HCT116 (cell line): Measurements from ENCODE around the gene PTGDS. TPM values are rescaled to one million over a fixed set of nuclear protein-coding genes. Genes with fewer than 3 reads are reported as not detected.
A peak's percentile ranks its signal among the peaks of the same experiment; 100 is the strongest.

Experiments used
- ATAC-seq: fragments of 200-7000 bp; cut with Tn5 transposase; 2 replicates; pipeline ENCODE4 v1.9.1; 2020; ENCODE audit warnings: mild to moderate bottlenecking, moderate library complexity
- BruUV-seq: library from RNA; stranded (reverse); fragments of 400-500 nt; replicated peaks from 2 replicates; lab custom pipeline; 2021; lab: Mats Ljungman, UMichigan
- CTCF ChIA-PET: fragments of 300-600 bp; sonication (Branson Sonifier 250); formaldehyde crosslinking; loops from one replicate; lab custom pipeline; 2021; ENCODE audit warnings: antibody characterized with exemption; lab: Charles Lee
- POLR2A ChIA-PET: fragments of 300-600, 350-600 bp; sonication (Branson Sonifier 250); formaldehyde crosslinking; loops from one replicate; lab custom pipeline; 2021; ENCODE audit warnings: antibody characterized with exemption; lab: Charles Lee
- RAD21 ChIA-PET, 2 experiments: fragments of 300-600 bp; sonication (Branson Sonifier 250); formaldehyde crosslinking; loops; one replicate each; lab custom pipeline; 2023; ENCODE audit warnings: low total read pairs in 2 of 2; ENCODE audit not compliant: uncharacterized antibody in 2 of 2, unreplicated experiment in 2 of 2, low non-redundant PET in 1 of 2; lab: Charles Lee
- DNase-seq: peaks from one replicate; pipeline ENCODE4 v3.0.0-alpha.2; 2010; ENCODE audit warnings: low read depth, low spot score
- H2AFZ ChIP-seq: fragments of 200-600 bp; shearing (Covaris generic), sonication (generic); 2 replicates; pipeline ENCODE4 v1.6.1; 2017; ENCODE audit warnings: low read depth, mixed run types, mixed read lengths, antibody characterized with exemption, low read length; ENCODE audit not compliant: poor library complexity, severe bottlenecking
- H3K27ac ChIP-seq: 2 replicates; pipeline ENCODE4 v1.5.1; 2012; ENCODE audit warnings: low read depth, low read length
- H3K27me3 ChIP-seq: fragments of 200-600 bp; sonication (generic); 2 replicates; pipeline ENCODE4 v1.6.1; 2016; ENCODE audit warnings: mixed run types, low read length, mixed read lengths; ENCODE audit not compliant: insufficient read depth
- H3K36me3 ChIP-seq, 2 experiments: fragments of 200-500 bp in 1 of 2; fragments of 200-600 bp in 1 of 2; sonication (Bioruptor generic) in 1 of 2; sonication (generic) in 1 of 2; 2 replicates each; pipeline versions ENCODE4 v1.5.1 to v1.6.1; 2014 to 2016; ENCODE audit warnings: low read length in 2 of 2, inconsistent platforms in 1 of 2, mixed read lengths in 1 of 2, mixed run types in 1 of 2; ENCODE audit not compliant: insufficient read depth in 2 of 2, control insufficient read depth in 1 of 2
- H3K4me1 ChIP-seq, 2 experiments: fragments of 200-600 bp in 1 of 2; sonication (generic) in 1 of 2; 2 replicates each; pipeline versions ENCODE4 v1.5.1 to v1.6.1; 2012 to 2017; ENCODE audit warnings: low read length in 2 of 2, inconsistent platforms in 1 of 2, mild to moderate bottlenecking in 1 of 2, mixed read lengths in 1 of 2, mixed run types in 1 of 2, moderate library complexity in 1 of 2; ENCODE audit not compliant: insufficient read depth in 2 of 2, control insufficient read depth in 1 of 2
- H3K4me2 ChIP-seq: fragments of 200-600 bp; sonication (generic); 2 replicates; pipeline ENCODE4 v1.6.1; 2017; ENCODE audit warnings: mixed run types, low read length, mixed read lengths
- H3K4me3 ChIP-seq, 2 experiments: fragments of 200-600 bp in 1 of 2; sonication (generic) in 1 of 2; replicated peaks in 1 of 2; 2 replicates each; pipeline ENCODE4 v1.5.1; 2011 to 2016; ENCODE audit warnings: low read length in 2 of 2, control low read depth in 1 of 2, low read depth in 1 of 2, mild to moderate bottlenecking in 1 of 2, mixed read lengths in 1 of 2, mixed run types in 1 of 2
- H3K79me2 ChIP-seq: fragments of 200-600 bp; sonication (generic); 2 replicates; pipeline ENCODE4 v1.6.1; 2017; ENCODE audit warnings: mild to moderate bottlenecking, mixed run types, low read length, moderate library complexity, mixed read lengths; ENCODE audit not compliant: insufficient read depth
- H3K9ac ChIP-seq: fragments of 200-600 bp; sonication (generic); 2 replicates; pipeline ENCODE4 v1.6.1; 2016; ENCODE audit warnings: low read length, mixed read lengths
- H3K9me2 ChIP-seq: fragments of 200-600 bp; sonication (generic), shearing (Covaris generic); 2 replicates; pipeline ENCODE4 v1.6.1; 2017; ENCODE audit warnings: mixed run types, mild to moderate bottlenecking, moderate library complexity; ENCODE audit not compliant: insufficient read depth
- H3K9me3 ChIP-seq, 2 experiments: fragments of 200-500 bp in 1 of 2; fragments of 200-600 bp in 1 of 2; sonication (Bioruptor generic) in 1 of 2; sonication (generic) in 1 of 2; 2 replicates each; pipeline ENCODE4 v1.6.1; 2014 to 2017; ENCODE audit warnings: low read length in 2 of 2, mixed read lengths in 2 of 2, inconsistent platforms in 1 of 2, low read depth in 1 of 2, mild to moderate bottlenecking in 1 of 2, mixed run types in 1 of 2, moderate library complexity in 1 of 2; ENCODE audit not compliant: control insufficient read depth in 1 of 2, insufficient read depth in 1 of 2
- H4K20me1 ChIP-seq: fragments of 200-600 bp; sonication (generic), shearing (Covaris generic); 2 replicates; pipeline ENCODE4 v1.6.1; 2017; ENCODE audit warnings: mixed run types, mild to moderate bottlenecking, moderate library complexity; ENCODE audit not compliant: insufficient read depth
- CBX3 ChIP-seq: IDR thresholded peaks from 2 replicates; pipeline ENCODE4 v1.6.1; 2012; ENCODE audit warnings: low read depth
- ELF1 ChIP-seq: IDR thresholded peaks from 2 replicates; pipeline ENCODE4 v1.6.1; 2012; ENCODE audit warnings: low read depth, borderline replicate concordance
- EZH2 ChIP-seq: fragments of 200-600 bp; sonication (generic); IDR thresholded peaks from 2 replicates; pipeline ENCODE4 v1.6.1; 2017; ENCODE audit warnings: antibody characterized with exemption, mixed run types
- EZH2phosphoT487 ChIP-seq: fragments of 200-600 bp; IDR thresholded peaks from 2 replicates; pipeline ENCODE4 v1.6.1; 2018; ENCODE audit warnings: antibody characterized with exemption, borderline replicate concordance
- JUND ChIP-seq: IDR thresholded peaks from 2 replicates; pipeline ENCODE4 v1.6.1; 2012
- POLR2A ChIP-seq: IDR thresholded peaks from 2 replicates; pipeline ENCODE4 v1.7.0; 2011; ENCODE audit warnings: borderline replicate concordance; ENCODE audit not compliant: insufficient read depth, insufficient read length; ENCODE audit errors: extremely low read depth
- POLR2AphosphoS5 ChIP-seq: IDR thresholded peaks from 2 replicates; pipeline ENCODE4 v1.6.1; 2011; ENCODE audit warnings: mild to moderate bottlenecking, low read depth, low read length, moderate library complexity
- SIN3A ChIP-seq: IDR thresholded peaks from 2 replicates; pipeline ENCODE4 v1.6.1; 2012; ENCODE audit warnings: low read depth
- SP1 ChIP-seq: IDR thresholded peaks from 2 replicates; pipeline ENCODE4 v1.6.1; 2012; ENCODE audit warnings: low read depth
- SRF ChIP-seq: IDR thresholded peaks from 2 replicates; pipeline ENCODE4 v1.6.1; 2012; ENCODE audit warnings: low read depth
- YY1 ChIP-seq: IDR thresholded peaks from 2 replicates; pipeline ENCODE4 v1.6.1; 2011; ENCODE audit warnings: low read length, low read depth, moderate library complexity, mild to moderate bottlenecking; ENCODE audit not compliant: insufficient replicate concordance; ENCODE audit errors: extremely low read depth
- ZFX ChIP-seq: fragments of 450-650 bp; IDR thresholded peaks from 2 replicates; pipeline ENCODE4 v1.6.1; 2017
- ZNF274 ChIP-seq: fragments of 200-500 bp; sonication (Bioruptor generic); IDR thresholded peaks from 2 replicates; pipeline ENCODE4 v1.6.1; 2014; ENCODE audit warnings: mild to moderate bottlenecking, low read depth, low read length, inconsistent platforms
- intact Hi-C: fragments of 100-400 bp; cut with micrococcal nuclease; formaldehyde crosslinking; loops from 2 replicates; pipeline ENCODE4 v1.10.0; 2022
- total RNA-seq: library from RNA; stranded (reverse); gene quantifications from one replicate; pipeline ENCODE4 v1.2.1, GENCODE V29; 2021; ENCODE audit not compliant: unreplicated experiment
- TF ChIP-seq, protein P1 (sequence below): IDR thresholded peaks from 2 replicates; pipeline ENCODE4 v1.6.1; 2012; ENCODE audit warnings: low read depth
- TF ChIP-seq, protein P2 (sequence below): IDR thresholded peaks from 2 replicates; pipeline ENCODE4 v1.6.1; 2012
- TF ChIP-seq, protein P3 (sequence below): IDR thresholded peaks from 2 replicates; pipeline ENCODE4 v1.6.1; 2012

PTGDS gene
- total RNA-seq, 1 experiment from 2014 or later = 3.1 TPM

DNA sequence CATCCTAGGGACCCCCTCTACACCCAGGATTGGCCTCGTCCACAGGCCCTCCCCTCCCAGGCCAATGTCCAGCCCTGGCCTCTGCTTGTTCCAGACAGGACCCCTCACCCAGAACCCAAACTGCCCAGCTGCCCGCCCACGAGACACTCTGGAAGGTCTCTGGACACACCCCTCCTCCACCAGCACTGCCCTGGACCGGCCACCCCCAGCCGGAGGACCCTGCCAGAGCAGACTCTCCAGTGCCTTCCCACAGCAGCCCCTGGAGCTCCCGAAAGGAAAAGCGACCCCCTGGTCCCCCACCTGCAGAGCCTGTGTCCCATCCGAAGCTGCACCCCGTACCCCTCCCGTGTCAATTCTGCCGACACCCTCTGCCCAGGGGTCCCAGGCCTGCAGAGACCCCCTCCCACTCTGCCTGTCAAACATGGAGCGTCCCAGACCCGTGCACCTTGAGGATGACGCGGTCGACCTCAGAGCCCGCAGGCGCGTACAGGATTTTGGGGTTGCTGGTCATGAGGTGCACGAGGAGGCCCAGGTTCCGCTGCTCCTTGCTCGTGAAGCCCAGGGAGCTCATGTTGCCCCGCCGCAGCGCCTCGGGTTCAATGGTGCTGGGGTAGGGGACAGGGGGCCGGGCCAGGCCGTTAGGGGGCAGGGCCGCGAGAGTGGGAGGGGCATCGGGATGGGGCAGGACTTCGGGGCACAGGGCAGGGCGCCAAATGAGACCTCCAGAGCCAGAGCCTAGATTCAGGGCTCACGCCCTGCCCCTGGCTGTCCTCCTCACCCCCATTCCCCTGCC is 42.8 kb downstream of the PTGDS start (continued):
- TF ChIP-seq, protein P1, sequence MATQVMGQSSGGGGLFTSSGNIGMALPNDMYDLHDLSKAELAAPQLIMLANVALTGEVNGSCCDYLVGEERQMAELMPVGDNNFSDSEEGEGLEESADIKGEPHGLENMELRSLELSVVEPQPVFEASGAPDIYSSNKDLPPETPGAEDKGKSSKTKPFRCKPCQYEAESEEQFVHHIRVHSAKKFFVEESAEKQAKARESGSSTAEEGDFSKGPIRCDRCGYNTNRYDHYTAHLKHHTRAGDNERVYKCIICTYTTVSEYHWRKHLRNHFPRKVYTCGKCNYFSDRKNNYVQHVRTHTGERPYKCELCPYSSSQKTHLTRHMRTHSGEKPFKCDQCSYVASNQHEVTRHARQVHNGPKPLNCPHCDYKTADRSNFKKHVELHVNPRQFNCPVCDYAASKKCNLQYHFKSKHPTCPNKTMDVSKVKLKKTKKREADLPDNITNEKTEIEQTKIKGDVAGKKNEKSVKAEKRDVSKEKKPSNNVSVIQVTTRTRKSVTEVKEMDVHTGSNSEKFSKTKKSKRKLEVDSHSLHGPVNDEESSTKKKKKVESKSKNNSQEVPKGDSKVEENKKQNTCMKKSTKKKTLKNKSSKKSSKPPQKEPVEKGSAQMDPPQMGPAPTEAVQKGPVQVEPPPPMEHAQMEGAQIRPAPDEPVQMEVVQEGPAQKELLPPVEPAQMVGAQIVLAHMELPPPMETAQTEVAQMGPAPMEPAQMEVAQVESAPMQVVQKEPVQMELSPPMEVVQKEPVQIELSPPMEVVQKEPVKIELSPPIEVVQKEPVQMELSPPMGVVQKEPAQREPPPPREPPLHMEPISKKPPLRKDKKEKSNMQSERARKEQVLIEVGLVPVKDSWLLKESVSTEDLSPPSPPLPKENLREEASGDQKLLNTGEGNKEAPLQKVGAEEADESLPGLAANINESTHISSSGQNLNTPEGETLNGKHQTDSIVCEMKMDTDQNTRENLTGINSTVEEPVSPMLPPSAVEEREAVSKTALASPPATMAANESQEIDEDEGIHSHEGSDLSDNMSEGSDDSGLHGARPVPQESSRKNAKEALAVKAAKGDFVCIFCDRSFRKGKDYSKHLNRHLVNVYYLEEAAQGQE = no peak
- TF ChIP-seq CBX3 (no peak), ZFX (no peak), ELF1 (no peak), SRF (no peak), SIN3A (no peak), POLR2AphosphoS5 (no peak), SP1 (no peak)
- TF ChIP-seq, all 23 proteins: peak for 0

DNA sequence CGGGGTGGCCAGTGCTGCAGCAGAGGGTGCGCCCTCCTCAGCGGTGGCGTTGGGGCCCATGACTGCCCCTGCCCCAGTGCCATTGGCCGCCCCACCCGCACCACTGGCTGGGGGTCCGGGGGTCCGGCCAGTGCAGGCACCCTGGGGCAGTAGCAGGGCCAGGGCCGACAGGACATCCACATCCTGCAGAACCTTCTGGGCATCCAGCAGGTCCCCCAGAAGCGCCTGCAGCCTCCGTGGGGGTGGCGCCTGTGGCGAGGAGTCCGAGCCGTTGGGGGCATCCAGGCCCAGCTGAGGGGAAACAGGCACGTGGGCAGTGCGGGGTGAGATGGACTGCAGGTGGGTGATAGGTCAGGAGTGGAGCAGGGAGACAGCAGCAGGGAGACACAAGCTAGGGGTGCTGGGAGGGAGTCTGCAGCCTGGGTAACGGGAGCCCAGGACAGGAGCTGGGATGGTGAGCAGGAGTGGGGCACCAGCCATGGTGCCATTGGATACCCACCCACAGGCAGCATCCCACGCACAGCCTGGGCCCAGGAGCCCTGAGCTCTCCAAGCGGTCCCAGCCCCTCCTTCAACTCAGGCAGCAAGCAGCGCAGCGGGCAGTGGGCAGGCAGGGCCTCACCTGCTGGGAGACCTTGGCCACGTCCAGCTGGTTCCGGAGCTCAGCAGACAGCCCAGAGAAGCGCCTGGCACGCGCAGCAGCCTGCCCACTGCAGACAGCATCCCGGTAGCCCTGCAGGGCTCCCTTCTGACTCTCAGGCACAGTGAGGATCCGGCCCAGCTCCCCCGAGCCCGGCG is 43.7 kb downstream of the PTGDS start:
- no TSS peak for BruUV-seq
- RAD21 ChIA-PET = no interaction called here
- no peak for ATAC-seq
- TF ChIP-seq, protein P2, sequence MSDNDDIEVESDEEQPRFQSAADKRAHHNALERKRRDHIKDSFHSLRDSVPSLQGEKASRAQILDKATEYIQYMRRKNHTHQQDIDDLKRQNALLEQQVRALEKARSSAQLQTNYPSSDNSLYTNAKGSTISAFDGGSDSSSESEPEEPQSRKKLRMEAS = no peak
- TF ChIP-seq, protein P3, sequence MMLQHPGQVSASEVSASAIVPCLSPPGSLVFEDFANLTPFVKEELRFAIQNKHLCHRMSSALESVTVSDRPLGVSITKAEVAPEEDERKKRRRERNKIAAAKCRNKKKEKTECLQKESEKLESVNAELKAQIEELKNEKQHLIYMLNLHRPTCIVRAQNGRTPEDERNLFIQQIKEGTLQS = no peak
- TF ChIP-seq EZH2phosphoT487 (no peak), SIN3A (no peak), JUND (no peak), YY1 (no peak), ZNF274 (no peak), EZH2 (no peak), SRF (no peak), POLR2A (no peak), ZFX (no peak)
- TF ChIP-seq, protein P1 = no peak

More for the DNA sequence above, 43.7 kb downstream of the PTGDS start:
- peaks cover 14% of the 10 kb centered on the region for H3K79me2 ChIP-seq
- H3K36me3 ChIP-seq = peaks cover 15 to 16% of the 10 kb centered on the region in 2 experiments; a peak in 2 of 4 replicates
- no peak overlapping the region for H3K4me3 ChIP-seq
- H3K9me3 ChIP-seq = no peaks in the 10 kb centered on the region
- ChIA-PET POLR2A (no interaction called here), CTCF (interaction anchor here (1.3 to 1.8 kb wide), 3 partner anchors 14 to 47 kb away, joined by 3 to 14 read pairs (median 6); partner anchors contain the start of gene NPDC1)
- H3K9me2 ChIP-seq = no peaks in the 10 kb centered on the region
- peaks cover 17 to 25% of the 10 kb centered on the region in 2 experiments; a peak in 3 of 4 replicates for H3K4me1 ChIP-seq
- H3K27ac ChIP-seq = peak overlapping the region; percentile 11; the same call in 1 of the 2 replicates
- no peak overlapping the region for H3K4me2 ChIP-seq
- no peaks in the 10 kb centered on the region for H3K27me3 ChIP-seq
- intact Hi-C loops = no loop called here
- H2AFZ ChIP-seq = no peak overlapping the region
- H3K9ac ChIP-seq = no peak overlapping the region
- DNase-seq = no peak
- no peaks in the 10 kb centered on the region for H4K20me1 ChIP-seq
